Left kidney (tissue), 2 donors: Measurements from ENCODE around the gene USP12. TPM values are rescaled to one million over a fixed set of nuclear protein-coding genes. Genes with fewer than 3 reads are reported as not detected.
"Not testable (repeated sequence)": the region's sequence is repeated elsewhere in the genome, so short reads cannot be mapped to it uniquely, and the experiment has no call there.

Source experiments
- DNase-seq: peaks from one replicate; pipeline ENCODE4 v3.0.0-alpha.2; 2013
- polyA plus RNA-seq: library from polyadenylated mRNA; unstranded; fragments of 120-200 nt; gene quantifications from one replicate; pipeline ENCODE4 v1.2.1, GENCODE V29; 2013; ENCODE audit not compliant: insufficient read length

USP12 gene
- polyA plus RNA-seq, 1 donor: 41.6 TPM

DNA sequence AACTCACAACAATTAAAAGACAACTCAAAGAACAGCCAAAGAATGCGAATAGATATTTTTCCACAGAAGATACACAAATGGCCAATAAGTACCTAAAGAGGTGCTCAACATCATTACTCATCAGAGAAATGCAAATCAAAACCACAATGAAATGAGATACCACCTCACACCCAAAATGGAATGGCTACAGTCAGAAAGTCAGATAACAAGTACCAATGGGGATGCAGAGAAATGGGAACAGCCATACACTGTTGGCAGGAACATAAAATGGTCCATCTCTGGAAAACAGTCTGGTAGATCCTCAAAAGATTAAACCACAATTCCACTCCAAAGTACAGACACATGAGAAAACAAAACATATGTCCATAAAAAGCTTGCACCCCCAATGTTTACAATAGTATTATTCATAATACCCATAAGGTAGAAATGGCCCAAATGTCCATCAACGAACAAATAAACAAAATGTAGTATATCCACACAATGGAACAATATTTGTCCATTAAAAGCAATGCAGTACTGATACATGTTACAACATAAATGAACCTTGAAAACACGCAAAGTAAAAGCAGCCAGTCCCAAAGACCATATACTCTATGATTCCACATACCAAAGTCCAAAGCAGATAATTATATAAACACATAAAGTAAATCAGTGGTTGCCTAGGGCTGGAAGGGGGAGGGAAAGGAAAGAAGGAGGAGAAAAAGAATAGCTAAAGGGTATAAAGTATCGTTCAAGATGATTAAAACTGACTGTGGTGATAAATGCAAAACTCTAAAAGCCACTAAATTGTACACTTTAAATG is 19.6 kb downstream of the USP12 start:
- DNase-seq: no peak

DNA sequence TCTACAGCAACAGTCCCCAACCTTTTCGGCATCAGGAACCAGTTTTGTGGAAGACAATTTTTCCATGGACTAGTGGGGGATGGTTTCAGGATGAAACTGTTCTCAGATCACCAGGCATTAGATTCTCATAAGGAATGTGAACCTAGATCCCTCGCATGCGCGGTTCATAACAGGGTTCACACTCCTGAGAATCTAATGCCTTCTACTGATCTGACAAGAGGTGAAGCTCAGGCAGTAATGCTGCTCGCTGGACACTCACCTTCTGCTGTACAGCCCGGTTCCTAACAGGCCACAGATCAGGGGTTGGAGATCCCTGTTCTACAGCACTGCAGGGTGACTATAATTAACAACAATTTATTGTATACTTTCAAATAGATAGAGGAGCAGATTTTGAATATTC is 21.9 kb downstream of the USP12 start:
- DNase-seq: no peak

DNA sequence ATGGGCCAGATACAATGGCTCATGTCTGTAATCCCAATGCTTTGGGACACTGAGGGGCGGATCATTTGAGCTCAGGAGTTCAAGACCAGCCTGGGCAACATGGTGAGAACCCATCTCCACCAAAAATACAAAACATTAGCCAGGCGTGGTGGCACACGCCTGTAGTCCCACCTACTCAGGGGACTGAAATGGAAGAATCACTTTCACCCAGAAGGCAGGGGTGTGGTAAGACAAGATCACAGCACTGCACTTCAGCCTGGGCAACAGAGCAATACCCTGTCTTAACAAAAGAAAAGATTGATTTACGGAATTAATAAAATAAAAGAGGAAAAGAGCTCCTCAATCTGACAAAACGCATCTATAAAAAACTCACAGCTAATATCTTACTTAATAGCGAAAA is 22.7 kb downstream of the USP12 start:
- DNase-seq: no peak

DNA sequence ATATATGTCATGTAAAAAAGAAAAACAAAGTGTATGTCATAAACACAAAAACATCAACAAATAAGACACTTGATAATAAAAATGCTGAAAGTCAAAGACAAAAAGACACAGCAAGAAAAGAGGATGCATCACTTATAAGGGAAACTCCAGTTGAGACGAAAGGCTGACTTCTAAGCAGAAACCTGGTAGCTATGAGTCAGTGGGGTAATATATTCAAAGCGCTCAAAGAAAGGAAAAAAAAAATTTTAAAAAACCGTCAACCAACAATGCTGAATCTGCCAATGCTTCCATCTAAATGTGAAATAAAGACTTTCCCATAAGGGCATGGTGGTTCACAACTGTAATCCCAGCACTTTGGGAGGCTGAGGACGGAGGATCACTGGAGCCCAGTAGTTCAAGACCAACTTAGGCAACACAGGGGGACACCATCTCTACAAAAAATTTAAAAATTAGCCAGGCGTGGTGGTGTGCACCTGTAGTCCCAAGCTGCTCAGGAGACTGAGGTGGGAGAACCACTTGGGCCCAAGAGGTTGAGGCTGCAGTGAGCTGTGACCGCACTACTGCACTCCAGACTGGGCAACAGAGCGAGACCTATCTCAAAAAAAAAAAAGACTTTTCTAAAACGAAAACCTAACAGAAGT is 24.0 kb downstream of the USP12 start:
- DNase-seq: no peak

DNA sequence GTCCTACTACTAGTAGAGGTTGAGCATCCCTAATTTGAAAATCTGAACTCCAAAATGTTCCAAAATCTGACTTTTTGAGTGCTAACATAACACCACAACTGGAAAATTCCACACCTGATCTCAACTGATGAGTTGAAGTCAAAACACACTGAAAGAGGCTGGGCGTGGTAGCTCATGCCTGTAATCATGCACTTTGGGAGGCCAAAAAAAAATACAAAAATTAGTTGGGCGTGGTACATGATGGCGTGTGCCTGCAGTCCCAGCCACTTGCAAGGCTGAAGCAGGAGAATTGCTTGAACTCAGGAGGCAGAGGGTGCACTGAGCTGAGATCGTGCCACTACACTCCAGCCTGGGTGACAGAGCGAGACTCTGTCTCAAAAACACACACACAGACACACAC is 29.9 kb downstream of the USP12 start:
- no peak for DNase-seq

DNA sequence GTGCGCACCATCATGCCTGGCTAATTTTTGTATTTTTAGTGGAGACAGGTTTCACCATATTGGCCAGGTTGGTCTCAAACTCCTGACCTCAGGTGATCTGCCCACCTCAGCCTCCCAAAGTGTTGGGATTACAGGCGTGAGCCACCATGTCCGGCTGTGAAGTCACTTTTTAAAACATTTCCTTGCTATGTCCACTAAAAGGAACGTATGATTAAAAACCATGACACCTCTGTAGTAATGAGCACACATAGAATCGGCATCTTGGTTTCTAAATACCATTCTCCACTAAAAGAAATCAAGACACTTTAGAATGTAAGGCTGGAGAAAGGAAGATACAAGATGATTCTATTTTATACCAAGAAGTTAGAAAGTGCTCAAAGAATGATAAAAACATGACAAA is 30.5 kb downstream of the USP12 start:
- DNase-seq: not testable (repeated sequence)

DNA sequence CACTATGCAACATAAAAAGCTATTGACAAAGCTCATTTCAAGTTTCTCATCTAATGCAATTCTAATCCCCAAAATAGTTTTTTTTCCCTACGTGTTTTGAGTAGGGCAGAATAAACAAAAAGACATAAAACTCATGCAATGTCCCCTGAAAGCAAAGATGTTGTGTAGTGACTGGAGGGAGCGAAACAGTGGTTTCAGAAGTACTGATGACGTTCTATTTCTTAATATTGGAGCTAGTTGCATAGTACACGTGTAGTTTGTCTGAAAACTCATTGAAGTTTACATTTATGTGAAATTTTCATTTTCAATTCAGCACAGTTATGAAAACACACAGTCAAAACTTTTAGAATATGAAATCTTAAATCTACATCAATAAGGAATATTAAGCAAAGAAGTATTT is 31.6 kb downstream of the USP12 start:
- DNase-seq: no peak

DNA sequence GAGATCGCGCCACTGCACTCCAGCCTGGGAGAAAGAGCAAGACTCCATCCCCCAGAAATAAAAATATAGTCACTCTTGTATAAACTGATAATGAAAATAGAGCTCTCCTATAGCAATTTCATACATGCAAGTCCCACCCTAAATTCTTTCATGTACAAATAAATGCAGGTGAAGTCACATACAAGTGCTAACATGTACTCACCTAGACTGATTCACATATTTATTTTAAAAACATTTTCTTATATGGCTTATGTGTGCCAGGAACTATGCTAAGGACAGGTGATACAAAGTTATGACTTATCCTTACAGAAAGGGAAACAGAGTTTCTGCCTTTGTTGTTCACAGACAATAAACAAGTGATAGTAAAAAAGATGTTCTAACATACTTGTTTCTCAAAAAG is 32.0 kb downstream of the USP12 start:
- no peak for DNase-seq

DNA sequence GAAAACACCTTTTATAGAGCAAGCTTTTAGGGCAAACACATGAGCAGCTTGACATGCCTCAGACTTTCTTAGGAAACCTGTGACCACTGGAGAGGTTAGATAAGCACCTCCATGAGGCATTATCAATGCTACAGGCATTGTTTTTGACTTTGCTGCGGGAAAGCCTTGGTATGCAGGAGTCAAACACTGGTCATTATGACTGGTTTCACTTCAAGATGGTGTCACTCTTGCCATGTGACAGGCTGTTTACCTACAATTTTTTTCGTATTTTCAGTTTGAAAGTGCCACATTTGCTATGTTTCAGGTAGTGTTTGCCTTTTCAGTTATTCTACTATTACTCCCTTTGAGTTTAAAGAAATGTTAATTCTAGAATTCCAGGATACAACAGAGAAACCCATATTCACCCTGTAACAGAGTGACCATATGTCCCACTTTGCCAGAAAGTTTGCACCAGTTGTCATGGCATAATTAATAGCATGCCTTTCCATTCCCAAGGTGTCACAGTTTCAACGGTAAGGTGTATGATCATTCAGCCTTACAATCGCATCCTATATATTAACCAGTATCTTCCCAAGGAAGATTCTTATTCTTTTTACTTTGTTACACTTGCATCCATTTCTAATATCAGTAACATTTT is 33.0 kb downstream of the USP12 start:
- DNase-seq: no peak

DNA sequence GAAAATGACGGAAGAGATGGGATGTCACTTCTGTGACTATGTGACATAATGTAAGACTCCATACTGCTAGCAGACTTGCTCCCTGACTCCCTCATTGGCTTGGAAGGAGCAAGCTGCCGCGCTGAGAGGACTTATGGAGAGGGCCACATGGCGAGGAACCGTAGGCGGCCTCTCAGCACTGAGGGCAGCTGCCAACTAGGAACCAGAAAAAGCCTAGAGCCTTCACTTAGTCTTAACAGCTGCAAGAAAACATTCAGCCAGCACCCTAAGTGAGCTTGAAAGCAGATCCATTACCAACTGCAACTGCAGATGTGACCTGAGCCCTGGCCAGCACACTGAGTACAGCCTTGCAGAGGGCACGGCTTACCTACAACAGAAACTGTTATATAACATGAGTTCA is 33.9 kb downstream of the USP12 start:
- no peak for DNase-seq

DNA sequence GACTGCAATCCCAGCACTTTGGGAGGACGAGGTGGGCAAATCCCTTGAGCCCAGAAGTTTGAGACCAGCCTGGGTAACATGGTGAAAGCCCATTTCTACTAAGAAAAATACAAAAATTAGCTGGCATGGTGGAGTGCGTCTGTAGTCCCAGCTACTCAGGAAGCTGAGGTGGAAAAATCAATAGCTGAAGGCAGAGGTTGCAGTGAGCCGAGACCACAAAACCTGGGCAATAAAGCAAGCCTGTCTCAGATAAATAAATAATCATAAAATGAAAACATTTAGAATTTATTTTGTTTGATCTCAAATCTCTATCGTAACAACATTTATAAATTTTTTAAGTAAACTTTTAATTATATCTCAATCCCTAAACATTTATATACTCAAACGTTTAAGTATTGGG is 36.6 kb downstream of the USP12 start:
- no peak for DNase-seq

DNA sequence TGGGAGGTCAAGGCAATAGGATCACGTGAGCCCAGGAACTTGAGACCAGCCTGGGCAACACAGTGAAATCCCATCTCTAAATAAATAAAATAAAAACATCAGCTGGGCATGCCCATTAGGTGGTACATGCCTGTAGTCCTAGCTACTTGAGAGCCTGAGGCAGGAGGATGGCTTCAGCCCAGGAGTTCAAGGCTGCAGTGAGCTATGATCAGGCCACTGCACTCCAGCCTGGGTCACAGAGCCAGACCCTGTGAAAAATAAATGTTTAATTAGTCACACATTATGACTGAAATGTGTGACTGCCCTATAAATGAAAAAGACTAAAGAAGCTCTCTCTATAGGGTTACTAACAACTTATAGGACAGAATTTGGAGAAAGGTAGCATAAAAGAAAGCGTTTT is 37.7 kb downstream of the USP12 start:
- DNase-seq: no peak

DNA sequence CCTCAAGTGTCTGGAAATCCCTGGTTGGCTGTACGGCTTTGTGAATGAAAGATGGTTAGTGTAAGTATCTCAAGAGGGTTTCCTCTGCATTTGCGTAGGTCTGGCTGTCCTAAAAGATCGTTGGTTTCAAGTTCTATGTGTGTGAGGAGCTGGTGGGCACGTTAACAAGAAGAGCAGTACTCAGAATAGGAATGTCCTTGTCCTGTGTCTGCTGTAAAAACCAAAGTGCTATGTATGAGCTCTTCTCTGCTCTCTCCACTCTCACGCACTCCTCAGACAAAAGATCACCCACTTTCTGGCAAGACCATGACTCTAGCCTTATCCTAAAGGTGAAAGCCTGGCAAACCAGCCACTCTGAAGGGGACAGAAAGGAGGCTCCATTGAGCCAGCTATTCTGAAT is 39.1 kb downstream of the USP12 start:
- DNase-seq: no peak

DNA sequence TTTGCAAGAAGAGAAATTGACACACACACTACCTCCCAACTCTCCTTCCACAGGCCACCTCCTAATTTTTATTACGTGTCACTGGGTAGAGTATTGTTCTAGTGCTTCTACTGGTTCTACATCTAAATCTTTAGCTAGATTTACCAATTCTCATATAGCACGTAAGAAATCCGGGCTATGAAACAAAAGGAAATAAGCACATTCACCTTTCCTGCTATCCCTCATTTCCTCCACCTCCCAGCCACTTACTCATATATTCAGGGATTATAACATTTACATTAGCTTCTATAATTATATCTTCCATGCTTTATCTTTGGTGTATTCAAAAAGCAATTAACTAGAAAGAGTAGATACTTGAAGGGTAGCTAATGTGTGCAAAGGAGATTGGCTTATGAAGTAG is 39.7 kb downstream of the USP12 start:
- DNase-seq: no peak

DNA sequence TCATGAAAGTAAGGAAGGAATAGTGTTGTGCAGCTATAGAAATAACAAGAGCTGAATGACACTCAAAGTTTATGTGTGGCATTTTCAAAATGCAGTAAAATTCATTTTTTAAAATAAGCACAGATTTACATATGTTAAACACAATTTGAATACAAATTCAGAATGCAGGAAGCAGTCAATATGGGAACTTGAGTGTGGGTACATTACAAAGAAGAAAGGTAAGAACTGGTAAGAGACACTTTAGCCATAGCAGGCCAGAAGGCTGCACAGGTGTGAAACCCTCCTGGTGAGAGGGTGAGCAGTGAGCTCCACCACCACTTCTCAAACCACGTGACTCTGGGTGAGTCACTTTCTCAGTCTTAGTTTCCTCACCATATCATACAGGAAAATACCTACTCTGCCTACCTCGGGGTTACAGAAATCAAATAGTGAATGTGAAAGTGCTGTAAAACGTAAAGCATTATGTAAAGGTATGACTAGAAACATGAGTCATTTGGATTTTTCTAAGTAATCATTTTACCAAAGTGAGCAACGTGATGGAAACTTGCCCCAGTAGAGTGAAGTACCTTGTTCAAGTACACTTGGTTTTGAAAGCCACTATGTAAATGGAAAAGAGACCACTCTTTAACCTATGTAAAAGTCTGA is 40.5 kb downstream of the USP12 start:
- no peak for DNase-seq

DNA sequence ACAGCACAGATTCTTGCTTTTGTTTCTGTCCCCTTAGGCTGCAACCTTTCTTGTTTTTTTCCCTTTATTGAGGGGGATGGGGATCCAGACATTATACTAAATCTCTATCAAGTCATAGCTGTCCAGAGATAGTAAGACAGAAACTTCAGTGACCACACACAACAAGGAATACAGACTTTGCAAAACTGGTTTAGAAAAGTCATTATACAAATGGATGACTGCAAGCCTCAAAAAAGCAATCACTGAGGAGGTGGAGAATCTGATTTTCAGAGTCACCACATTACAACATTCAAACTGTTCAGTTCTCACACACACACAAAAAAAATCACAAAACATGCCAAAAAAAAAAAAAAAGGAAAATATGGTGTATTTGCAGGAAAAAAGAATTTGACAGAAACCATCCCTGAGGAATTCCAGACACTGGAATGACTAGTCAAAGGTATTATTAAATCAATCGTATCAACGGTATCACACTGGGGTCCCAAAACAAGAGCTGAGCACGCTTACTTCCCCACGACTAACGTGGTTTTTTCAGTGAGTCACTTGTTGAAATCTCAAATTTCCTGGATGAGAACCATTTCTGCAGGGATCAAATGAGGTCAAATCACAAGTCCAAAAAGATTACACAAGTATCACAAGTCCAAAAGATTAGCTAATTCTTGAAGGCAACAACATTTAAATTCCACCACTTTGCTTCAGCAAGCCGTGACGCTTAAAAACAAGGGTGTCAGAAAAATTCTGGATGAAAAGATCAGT is 41.2 kb downstream of the USP12 start:
- DNase-seq: no peak

DNA sequence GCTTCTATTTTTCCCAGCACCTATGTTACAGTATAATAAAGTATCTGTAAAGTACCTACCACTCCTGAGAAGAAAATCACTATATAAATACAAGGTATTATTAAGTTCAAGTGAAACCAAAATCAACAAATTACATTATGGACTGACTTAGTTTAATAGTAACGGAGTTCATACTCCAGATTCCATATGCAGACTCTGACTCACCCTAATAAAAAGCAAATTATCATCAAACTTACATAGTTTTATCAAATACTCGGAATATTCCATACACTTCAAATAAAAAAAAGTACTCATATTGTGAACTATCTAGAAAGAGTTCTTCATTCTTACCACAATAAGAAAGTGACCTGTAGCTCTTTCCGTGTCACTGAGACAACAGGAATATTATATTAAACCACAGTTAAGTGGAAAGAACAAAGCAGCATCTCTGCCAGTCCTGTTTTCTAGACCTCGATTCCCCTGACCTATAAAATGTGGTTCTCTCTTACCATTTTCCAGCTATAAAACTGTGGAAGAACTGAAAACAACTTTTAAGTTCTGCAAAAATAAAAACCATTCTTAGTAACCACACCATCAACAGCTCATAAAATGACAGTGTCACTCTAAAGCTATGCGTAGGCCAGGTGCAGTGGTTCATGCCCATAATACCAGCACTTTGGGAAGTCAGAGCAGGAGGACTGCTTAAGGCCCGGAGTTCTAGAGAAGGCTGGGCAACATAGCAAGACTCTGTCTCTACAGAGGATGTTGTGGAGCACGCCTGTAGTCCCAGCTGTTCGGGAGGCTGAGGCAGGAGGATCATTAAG is 42.6 kb downstream of the USP12 start:
- DNase-seq: no peak

DNA sequence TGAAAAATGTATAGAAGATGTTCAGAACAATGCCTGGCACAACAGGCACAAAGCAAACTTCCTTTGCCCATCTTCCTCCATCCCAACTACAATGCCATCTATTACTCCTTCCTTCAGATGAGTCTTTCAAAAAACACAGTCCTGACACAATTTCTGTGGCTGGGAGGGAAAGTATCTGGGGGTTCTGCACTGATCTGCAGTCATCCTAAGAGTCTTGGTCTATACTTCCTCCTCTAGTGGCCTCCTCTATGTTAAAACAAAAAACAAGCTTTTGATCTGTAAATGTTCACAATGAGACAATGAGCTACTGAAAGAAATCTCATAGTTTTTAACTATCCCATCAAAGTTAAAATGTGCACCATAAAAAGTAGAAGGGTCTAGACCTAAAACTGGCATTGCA is 44.8 kb downstream of the USP12 start:
- DNase-seq: no peak

DNA sequence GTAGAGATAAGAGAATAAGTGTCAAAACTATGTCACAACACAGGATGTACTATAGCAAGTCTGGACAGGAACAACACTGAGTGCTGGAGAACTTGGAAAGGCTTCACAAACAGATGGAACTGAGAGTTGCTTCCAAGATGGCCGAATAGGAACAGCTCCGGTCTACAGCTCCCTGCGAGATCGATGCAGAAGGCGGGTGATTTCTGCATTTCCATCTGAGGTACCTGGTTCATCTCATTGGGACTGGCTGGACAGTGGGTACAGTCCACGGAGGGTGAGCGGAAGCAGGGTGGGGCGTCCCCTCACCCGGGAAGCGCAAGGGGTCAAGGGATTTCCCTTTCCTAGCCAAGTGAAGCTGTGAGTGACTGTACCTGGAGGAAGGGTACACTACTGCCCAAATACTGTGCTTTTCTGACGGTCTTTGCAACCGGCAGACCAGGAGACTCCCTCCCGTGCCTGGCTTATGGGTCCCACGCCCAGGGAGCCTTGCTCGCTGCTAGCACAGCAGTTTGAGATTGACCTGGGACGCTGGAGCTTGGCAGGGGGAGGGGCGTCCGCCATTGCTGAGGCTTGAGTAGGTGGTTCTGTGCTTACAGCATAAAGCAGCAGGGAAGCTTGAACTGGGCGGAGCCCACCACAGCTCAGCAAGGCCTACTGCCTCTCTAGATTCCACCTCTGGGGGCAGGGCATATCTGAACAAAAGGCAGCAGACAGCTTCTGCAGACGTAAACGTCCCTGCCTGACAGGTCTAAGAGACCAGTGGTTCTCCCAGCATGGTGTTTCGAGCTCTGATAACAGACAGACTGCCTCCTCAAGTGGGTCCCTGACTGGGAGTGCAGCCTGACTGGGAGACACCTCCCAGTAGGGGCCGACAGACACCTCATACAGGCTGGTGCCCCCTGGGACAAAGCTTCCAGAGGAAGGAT is 46.0 kb downstream of the USP12 start:
- no peak for DNase-seq

DNA sequence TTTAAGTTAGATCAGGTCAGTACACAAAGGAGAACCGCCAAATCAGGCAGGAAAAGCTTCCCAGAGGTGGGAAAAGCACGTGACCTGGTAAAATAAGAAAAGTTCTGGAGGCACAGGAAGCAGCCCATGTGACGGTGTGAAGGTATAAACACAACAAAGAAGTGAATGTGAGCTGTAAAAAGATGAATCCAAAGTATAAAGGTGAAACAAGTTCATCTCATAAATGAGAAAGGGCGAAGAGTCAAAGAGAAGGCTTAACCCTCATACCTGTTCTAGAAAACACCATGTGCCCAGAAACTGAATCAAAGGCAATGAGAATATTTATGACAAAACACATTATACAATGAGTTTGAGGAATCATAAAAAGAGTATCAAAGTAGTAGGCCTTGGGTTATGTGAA is 47.0 kb downstream of the USP12 start:
- no peak for DNase-seq
